NCI-H510A treated with DMSO at 0.1 percent for 48 hours (cell line): Measurements from ENCODE around the gene LALBA.
"Not testable (repeated sequence)": the region's sequence is repeated elsewhere in the genome, so short reads cannot be mapped to it uniquely, and the experiment has no call there.

Source experiments
- DNase-seq: peaks from one replicate; lab custom pipeline; 2025; lab: John Stamatoyannopoulos, UW

Gene LALBA

GRCh38 chr12:48569946-48570345, at the start of gene LALBA:
TSS of gene LALBA (minus strand) at chr12:48570046. CDS start at chr12:48570020, 26 bp downstream.
- DNase-seq: no peak

DNA sequence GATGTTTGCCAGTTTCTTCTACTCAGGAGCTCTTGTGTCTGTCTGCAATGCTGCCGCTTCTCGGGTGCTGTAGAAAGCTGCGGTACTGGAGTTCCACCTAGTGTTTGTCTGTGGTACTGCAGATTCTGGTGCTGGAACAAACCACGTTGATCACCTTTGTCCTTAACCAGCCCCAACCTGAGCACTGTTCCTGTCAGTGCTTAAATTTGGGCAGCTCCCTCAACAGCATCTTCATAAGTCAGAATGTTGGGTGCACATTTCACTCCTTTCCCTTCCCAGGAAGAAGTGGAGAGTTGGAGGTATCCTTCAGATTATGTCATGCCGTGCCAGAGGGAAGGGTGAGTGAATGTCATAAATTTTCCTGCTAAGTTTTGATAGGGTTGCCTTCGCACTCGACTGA, 48.7 kb upstream of the LALBA start:
- DNase-seq: peak; percentile 81

DNA sequence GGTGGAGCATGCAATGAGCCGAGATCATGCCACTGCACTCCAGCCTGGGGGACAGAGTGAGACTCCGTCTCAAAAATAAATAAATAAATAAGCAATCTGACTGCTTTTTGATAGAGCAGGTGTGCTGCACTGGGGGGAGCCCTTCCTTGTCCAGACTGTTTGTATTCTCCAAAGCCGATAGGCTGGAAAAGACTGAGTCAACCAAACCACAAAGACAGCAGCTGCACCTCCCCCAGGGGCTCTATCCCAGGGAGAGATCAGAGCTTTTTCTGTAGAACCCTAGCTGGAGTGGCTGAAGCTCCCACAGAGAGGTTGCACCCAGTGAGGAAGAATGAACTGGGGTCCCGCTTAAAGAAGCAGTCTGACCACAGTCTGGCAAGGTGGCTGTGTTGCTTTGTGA, 45.8 kb upstream of the LALBA start:
- DNase-seq: no peak

- DNase-seq: no peak
Measured at GRCh38 chr12:48613321-48613720, 43.5 kb upstream of the LALBA start.

- no peak for DNase-seq
Measured at GRCh38 chr12:48602192-48602989, 32.5 kb upstream of the LALBA start.

DNA sequence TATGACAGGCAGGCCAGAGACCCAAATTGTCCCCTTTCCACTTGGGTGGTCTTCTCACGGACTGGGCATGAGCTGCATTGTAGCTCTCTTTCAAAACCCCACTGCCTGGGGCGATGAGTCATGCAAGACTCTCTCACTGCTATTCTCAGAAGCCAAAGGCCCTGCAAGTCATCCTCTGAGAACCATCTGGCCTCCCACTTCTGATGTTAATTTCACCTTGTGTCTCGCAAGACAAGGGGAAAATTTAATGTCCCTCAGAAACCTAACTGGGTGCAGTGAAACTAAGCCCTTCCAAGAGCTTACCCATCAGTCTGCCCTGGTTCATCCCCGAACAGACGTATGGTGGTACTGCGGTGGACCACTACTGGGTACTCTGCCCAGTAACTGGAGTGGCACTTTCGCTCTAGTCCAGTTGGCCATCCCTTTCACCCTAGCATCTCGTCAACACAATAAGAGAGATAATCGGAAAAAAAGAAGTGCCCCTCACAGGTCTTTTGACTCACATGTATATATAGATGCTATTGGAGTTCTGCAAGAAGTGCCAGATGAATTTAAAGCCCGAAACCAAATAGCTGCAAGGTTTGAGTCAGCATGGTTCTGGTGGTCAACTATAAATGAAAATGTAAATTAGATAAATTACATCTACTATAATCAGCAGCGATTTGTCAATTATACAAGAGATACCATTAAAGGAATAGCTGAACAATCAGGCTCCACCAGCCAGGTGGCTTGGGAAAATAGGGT, 31.3 kb upstream of the LALBA start:
- no peak for DNase-seq

- DNase-seq: no peak
Measured at GRCh38 chr12:48600552-48600951, 30.7 kb upstream of the LALBA start.

GRCh38 chr12:48592591-48593086, 22.8 kb upstream of the LALBA start:
- DNase-seq: no peak

GRCh38 chr12:48586361-48586760, 16.5 kb upstream of the LALBA start:
- DNase-seq: no peak

DNA sequence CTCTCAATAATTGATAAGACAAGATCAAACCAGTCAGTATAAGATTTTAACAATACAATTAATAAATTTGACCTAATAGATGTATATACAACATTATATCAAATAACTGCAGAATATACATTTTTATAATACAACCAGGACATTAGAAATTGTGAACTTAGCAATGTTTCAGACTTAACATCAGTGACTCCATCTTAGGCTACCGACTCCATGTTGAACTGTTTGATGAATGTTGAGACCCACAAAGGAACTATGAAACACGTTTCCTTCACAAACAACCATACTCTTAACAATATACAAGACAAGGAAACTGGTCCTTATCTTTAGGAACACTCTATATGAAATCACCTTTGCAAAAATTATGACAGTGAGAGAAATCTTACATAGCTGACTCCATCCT, 13.9 kb upstream of the LALBA start:
- DNase-seq: no peak

DNA sequence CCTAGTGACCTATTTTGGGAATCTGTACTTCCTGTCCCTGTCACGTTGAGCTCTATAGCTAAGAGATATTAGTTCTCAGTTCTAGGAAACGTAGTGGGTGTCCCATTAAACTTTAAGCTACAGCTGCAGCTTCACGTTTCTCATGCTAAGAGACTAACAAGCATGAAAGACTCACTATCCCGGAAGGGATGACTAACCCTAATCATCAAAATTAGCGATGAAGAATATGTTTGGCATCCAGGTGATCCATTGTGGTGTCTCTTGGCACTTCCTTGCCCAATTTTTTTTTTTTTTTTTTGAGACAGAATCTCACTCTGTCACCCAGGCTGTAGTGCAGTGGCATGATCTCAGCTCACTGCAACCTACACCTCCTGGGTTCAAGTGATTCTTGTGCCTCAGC, 11.0 kb upstream of the LALBA start:
- DNase-seq: no peak

GRCh38 chr12:48572326-48572725, 2.5 kb upstream of the LALBA start:
- no peak for DNase-seq

DNA sequence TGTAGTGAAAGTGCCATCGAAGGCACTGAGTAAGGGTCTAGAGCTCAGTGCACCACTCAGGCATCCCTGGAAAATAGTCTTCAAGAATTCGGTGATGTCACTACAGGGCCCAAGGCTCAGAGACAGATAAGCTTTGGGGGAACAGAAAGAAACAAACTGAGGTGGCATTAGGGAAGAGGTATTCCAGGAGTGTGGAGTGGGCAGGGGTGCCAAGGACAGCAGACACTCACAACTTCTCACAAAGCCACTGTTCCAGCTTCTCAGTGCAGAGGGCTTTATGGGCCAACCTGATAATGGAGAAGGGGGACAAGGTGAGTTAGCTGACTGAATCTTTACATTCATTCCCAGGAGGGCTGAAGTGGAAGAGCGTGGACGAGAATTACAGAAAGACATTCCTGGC, 2.1 kb downstream of the LALBA start:
- DNase-seq: no peak

- DNase-seq: no peak
Measured at GRCh38 chr12:48557919-48558318, 11.9 kb downstream of the LALBA start.

DNA sequence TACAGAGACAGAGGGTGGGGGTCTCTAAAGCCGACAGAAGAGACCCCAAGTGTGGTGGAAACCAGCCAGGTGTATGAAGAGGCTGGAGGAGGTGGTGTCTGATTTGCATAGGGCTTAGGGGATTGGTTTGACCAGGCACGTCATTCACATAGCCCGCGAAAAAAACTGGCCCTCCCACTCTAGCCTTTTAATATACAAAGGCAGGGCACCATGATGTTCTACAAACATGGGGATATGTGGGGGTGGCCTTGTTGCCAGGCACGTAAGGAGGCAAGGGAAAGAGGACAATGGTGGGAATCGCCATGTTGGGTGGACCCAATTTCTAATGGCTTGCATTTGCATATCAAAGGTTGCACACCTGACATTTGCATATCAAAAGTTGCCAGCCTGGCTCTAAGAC, 13.2 kb downstream of the LALBA start:
- DNase-seq: no peak

- not testable (repeated sequence) for DNase-seq
Measured at GRCh38 chr12:48553666-48554343, 16.0 kb downstream of the LALBA start.

- not testable (repeated sequence) for DNase-seq
Measured at GRCh38 chr12:48551636-48552035, 18.2 kb downstream of the LALBA start.

GRCh38 chr12:48547012-48547411, 22.8 kb downstream of the LALBA start:
- not testable (repeated sequence) for DNase-seq

GRCh38 chr12:48545833-48546469, 23.9 kb downstream of the LALBA start:
- no peak for DNase-seq

DNA sequence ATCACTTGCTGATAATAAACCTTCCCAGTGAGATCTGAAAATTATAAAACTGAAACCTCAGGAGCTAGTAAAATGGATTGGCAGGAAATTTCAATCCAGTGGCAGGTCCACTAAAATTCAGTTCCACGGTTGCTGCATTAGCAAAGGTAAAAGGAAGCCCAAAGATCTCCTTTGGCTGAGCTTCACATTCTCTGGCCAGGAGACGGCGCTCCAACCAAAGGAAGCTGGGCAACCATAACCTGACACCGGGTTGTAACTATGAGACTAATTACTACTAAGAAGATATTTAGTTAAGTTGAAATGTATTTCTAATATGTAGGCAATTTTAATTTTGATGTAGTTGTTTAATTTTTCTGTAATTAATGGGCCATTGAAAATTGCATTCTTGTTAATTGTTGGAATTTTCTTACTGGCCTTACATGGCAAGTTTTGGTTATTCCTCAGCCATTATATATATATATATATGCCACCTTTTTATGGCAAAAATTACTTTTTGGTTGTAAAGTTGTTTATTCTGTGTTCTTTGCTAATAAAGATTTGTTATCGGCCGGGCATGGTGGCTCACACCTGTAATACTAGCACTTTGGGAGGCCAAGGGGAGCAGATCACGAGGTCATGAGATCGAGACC, 27.4 kb downstream of the LALBA start:
- peak; percentile 1 for DNase-seq

DNA sequence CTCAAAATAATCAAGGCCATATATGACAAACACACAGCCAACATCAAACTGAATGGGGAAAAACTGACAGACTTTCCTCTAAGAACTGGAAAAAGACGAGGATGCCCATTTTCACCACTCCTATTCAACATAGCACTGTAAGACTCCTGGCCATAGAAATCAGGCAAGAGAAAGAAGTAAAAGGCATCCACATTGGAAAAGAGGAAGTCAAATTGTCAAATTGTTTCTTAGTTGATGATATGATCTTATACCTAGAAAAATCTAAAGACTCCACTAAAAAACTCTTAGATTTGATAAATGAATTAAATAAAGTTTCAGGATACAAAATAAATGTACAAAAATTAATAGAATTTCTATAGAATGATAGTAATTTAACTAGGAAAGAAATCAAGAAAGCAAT, 33.2 kb downstream of the LALBA start:
- DNase-seq: no peak

GRCh38 chr12:48532601-48533000, 37.2 kb downstream of the LALBA start:
- DNase-seq: no peak
